HG03159 (cell line): ENCODE measurements around the gene CPLX3.

Experiments used
- ATAC-seq: cut with Tn5 transposase; IDR thresholded peaks from one replicate; pipeline ENCODE4 v1.9.1; 2021; ENCODE audit warnings: mild to moderate bottlenecking, moderate library complexity; ENCODE audit not compliant: unreplicated experiment

The CPLX3 gene

GRCh38 chr15:74788042-74788682 lies 38.3 kb upstream of the CPLX3 start:
- ATAC-seq = no peak

DNA sequence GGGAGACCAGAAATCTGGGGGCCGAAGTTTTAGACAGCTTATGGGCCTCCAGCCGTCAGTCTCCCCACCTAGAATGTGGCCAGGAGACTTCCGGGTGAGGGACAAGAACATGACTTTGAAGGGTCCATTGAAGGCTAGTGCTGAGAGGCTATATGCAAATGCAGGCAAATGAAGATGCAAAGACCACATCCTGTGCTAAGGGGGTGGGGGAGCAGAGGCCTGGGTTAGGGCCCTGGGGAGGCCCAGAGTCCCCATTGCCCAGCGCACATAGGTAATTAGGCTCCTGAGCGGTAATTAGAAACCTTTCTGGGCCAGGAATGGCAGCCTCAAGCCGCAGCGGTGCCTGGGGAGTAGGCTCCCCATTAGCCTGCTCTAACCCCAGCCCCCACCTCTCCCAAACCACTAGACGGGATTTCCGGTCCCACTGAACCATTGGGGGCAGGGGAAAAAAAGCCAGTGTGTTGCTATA lies 37.7 kb upstream of the CPLX3 start:
- ATAC-seq = peak; percentile 35

GRCh38 chr15:74789171-74789631 lies 37.2 kb upstream of the CPLX3 start:
- peak; percentile 4 for ATAC-seq

DNA sequence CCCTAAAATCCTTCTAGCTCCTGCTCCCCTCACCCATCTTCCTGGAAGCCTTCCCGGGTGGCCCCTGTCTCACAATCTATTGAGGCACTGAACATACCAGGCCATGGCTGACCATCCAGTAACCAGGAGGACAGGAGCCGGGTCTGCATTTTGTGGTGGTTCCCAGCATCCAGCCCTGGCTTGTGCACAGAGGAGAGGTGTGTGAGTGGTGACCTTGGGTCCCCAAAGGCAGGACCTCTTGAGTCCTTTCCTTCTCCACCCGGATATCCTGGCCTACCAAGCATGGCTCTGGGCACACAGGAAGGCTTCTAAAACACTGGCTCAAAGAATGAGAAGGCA lies 36.7 kb upstream of the CPLX3 start:
- ATAC-seq = no peak

DNA sequence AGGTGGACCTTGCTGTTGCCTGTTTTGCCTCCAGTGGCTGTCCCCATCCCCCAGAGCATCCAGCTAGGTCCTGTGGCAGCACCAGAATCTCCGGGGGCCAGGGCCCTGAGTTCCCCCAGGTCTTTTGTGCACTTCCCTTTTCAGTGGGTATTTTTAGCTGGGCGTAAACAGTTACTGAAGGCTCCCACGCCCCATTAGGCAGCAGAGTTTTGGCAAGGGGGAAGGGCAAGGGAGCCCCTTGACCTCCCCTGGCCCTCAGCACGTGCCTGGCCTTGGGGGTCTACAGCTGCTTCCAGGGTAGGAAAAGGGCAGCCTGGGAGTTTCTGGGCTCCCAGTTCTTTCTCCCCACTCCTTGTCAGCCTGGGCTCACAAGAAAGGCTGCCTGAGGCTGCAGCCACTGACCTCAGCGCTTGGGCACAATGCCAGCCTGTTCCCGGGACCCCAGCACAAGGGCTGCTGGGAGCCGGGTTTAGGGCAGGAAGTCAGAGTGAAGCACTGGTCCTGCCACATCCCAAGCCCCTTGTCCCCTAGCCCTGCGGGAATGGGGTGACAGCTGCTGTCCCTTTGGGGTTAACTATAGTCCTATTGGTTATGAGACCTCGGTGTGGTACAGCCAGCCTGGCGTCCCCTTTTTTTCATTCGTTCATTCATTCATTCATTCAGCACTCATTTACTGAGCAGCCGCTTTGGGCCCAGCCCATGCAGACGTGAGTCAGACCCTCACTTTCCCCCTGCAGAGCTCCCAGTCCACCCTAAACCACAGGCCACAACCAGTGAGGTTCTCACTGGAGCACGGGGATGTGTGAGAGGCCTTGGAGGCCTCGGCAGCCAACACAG lies 36.1 kb upstream of the CPLX3 start:
- no peak for ATAC-seq

DNA sequence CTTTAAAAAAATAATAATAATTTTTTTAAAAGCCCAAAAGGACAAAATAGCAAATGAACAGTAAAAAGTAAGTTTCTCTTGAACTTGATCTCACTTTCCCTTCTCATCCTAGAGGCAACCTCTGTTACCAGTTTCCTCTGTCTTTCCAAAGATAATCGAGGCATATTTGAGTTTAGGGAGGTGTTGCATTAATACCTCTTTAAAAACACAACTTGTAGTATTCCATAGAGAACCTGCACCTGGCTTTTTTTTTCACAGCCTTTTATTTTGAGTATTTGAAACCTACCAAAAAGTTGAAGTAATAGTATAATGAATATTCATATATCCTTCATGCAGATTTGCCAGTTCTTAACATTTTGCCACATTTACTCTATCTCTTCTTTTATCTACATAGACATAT lies 35.4 kb upstream of the CPLX3 start:
- ATAC-seq = no peak

- no peak for ATAC-seq
These were observed 34.8 kb upstream of the CPLX3 start for GRCh38 chr15:74791667-74792066.

- ATAC-seq = no peak
These were observed 34.0 kb upstream of the CPLX3 start for GRCh38 chr15:74792227-74793016.

DNA sequence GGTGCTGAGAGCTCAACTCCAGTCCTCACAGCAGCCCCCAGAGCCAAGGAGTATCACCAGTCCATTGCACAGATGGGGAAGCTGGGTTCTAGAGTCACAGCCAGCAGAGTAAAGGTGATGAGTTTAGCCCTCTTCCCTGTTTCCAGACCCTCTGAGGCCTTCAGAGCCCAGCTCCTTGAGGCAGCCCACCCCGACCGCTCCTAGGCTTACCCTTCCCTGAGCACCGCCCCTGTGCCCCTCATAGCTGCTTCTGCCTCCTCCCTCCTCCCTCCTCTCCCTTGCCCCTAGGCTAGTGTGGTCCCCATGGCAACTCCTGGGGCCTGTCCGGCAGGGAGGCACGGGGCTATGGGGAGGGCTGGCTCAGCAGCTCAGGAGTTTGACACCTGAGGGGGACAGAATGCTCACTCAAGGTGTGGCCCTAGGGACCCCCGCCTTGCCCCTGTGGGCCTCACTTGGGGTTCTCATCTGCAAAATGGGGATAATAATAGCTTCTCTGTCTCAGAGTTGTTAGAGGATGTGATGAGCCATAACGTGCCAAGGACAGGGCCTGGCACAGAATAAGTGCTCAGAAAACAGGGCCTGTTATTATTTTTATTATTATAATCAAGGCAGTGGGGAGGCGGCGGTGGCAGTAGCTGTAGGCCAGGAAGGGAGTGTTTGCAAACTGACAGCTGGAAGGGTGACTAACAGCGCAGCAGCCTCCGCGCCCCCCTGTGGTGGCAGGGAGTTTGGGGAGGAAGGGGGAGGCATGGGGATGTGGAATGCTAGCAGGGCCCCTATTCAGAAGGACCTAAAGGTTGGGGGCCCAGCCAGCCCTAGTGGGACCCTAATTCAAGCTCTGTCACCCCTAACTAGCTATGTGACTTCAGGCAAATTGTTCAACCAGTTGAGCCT lies 33.0 kb upstream of the CPLX3 start:
- no peak for ATAC-seq

DNA sequence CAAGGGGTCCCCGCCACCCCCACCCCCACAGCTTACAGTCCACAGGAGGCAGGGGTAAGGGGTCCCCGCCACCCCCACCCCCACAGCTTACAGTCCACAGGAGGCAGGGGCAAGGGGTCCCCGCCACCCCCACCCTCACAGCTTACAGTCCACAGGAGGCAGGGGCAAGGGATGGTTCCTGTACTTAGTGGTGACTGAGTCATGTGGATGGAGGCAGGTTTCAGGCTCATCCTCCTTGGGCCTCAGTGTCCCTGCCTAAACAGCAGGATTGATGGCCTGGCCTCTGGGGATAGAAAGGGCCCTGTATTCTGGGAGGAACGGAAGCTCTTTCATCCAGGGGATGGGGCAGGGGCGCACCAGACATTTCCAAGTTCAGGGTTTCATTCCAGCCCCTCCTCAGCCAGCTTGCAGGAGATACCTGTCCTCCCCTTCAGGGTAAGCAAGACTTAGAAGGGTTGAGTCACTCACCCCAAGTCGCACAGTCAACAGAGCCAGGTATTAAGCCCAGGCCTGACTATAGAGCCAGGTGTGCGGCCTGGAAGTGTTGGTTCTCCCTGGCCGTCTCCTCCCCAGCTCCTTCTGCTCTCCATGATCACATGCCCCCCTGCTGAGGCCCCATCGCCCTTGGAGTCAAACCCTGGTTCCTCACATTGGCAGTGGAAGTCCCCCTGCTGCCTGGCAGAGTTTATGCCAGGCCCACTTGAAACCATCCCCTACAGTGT lies 32.0 kb upstream of the CPLX3 start:
- ATAC-seq = no peak

GRCh38 chr15:74794970-74795349 lies 31.5 kb upstream of the CPLX3 start:
- ATAC-seq = no peak

- no peak for ATAC-seq
These were observed 30.3 kb upstream of the CPLX3 start for GRCh38 chr15:74795966-74796625.

DNA sequence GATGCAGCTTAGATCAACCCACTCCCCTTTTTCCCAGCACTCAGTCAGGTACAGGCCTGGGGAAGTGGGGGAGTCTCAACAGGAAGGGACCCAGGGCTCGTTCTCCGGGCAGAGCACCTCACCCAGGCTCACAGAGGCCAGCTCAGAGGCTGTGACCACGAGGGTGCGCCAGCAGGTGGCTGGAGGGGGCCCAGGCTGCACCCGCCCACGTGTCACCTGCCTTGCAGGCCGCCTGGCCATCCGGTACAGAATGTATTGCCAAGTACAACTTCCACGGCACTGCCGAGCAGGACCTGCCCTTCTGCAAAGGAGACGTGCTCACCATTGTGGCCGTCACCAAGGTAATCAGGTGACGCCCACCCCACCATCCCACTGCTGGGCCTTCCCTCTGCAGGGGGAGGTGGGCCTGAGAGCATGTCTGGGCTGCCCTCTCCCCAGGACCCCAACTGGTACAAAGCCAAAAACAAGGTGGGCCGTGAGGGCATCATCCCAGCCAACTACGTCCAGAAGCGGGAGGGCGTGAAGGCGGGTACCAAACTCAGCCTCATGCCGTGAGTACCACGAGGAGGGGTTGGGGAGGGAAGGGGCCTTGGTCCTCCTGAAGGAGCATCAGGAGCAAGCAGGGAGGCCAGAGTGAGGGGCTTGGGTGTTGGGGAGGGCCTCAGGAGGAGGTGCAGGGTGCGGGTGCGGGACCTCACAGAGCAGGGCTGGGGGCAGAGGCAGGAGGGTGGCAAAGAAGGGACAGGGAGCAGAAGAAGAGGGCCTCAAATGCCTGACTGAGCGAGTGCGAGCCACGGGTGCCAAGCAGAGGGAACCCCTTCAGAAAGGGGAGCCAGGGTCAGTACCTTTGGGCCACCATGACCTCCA lies 27.8 kb upstream of the CPLX3 start:
- no peak for ATAC-seq

DNA sequence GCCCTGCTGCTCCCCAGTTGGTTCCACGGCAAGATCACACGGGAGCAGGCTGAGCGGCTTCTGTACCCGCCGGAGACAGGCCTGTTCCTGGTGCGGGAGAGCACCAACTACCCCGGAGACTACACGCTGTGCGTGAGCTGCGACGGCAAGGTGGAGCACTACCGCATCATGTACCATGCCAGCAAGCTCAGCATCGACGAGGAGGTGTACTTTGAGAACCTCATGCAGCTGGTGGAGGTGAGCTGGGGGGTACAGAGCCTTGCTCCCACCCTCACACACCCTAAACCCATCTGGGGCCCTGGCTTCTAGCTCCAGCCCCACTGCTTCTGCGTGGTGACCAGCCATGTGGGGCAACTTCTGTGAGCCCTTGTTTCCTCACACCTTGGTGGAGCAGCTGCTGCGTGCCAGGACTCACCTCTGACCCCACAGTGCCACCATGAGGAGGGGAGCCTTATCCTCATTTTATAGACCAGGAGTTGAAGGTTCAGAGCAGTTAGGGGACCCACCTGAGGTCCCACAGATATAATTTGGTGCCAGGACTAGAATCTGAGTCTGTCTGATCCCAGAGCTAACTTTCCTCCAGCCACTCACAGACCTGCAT lies 27.1 kb upstream of the CPLX3 start:
- ATAC-seq = no peak

DNA sequence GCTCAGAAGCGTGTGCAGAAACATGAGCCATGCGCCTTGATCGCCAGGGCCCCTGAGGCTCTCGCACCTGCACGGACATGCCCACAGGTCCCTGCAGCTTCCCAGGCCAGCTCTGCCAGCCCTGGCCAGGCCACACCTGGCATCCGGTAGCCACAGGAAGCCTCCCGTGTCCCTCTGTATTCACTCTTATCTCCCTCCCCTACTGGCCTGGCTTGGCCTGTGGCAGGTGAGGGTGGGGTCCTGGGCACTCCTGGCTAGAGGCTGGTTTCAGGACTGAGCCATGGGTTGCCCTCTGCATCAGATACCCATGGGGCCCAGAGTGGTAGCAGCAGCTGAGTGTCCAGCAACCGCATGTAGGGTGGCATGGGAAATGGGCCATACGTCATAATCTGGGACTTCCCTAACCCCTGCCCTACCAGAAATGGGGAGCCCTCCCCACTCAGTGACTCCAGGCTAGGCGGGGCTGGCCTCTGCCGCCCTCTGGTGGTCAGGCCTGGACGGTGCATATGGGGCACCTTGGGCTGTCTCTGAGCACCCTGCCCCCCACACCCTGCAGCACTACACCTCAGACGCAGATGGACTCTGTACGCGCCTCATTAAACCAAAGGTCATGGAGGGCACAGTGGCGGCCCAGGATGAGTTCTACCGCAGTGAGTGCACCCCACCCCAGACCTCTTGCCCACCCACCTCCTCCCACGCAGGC lies 26.4 kb upstream of the CPLX3 start:
- peak; percentile 78 for ATAC-seq

GRCh38 chr15:74800559-74801094 lies 25.8 kb upstream of the CPLX3 start:
- no peak for ATAC-seq

DNA sequence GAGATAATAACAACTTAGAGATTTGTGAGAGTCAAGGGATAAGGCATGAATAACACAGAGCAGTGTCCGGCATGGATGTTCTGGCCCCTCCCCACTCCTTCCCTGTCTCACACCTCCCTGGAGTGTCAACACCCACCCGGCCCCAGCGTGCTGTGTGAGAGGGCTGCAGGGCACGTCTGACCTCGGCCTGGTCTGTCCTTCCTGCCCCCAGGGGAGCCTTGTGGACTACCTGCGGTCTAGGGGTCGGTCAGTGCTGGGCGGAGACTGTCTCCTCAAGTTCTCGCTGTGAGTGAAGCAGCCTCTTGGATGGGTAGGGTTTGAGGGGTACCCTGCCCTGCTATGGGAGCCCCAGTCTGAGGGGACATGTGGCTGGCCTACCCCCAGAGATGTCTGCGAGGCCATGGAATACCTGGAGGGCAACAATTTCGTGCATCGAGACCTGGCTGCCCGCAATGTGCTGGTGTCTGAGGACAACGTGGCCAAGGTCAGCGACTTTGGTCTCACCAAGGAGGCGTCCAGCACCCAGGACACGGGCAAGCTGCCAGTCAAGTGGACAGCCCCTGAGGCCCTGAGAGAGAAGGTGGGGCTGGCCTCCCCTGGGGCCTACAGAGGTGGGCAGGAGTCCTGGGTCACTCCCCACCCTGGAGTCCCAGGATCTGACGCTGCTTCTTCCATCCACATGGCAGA lies 25.0 kb upstream of the CPLX3 start:
- ATAC-seq = no peak
